ENCODE results near the gene LZTR1.

DNA sequence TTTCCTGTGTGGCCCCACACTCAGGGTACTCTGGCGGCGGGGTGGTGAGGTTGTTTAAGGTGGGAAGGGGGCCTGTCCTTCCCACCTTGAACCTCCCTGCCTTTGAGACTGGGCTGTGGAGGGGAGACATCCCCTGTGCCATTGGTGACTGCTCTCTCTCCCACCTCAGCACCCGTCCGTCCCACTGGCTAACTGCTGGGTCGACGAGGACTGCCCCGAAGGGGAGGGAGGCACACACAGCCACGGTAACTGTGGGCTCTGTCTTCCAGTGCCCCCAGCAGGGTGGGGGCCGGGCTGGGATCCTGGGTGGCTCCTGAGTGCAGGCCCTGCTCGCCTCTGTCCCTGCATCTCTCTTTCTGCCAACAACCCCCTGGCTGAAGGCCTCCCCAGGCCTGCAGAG lies 40.4 kb downstream of the LZTR1 start:
- TF ChIP-seq BHLHE40 (IDR thresholded peaks at IDR 0.05; ENCODE audit: low read depth, low read length), result no peak
- TF ChIP-seq, protein P1, sequence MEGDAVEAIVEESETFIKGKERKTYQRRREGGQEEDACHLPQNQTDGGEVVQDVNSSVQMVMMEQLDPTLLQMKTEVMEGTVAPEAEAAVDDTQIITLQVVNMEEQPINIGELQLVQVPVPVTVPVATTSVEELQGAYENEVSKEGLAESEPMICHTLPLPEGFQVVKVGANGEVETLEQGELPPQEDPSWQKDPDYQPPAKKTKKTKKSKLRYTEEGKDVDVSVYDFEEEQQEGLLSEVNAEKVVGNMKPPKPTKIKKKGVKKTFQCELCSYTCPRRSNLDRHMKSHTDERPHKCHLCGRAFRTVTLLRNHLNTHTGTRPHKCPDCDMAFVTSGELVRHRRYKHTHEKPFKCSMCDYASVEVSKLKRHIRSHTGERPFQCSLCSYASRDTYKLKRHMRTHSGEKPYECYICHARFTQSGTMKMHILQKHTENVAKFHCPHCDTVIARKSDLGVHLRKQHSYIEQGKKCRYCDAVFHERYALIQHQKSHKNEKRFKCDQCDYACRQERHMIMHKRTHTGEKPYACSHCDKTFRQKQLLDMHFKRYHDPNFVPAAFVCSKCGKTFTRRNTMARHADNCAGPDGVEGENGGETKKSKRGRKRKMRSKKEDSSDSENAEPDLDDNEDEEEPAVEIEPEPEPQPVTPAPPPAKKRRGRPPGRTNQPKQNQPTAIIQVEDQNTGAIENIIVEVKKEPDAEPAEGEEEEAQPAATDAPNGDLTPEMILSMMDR (IDR thresholded peaks at IDR 0.05), result no peak
- no peak for TF ChIP-seq MAZ (IDR thresholded peaks at IDR 0.05; ENCODE audit: borderline replicate concordance, low read depth, low read length)
- TF ChIP-seq POLR2A (IDR thresholded peaks at IDR 0.05; ENCODE audit: low read length), result no peak
- TF ChIP-seq ZSCAN20 (CRISPR knock-in tag; IDR thresholded peaks at IDR 0.05), result no peak
- TF ChIP-seq RFX5 (IDR thresholded peaks at IDR 0.05), result no peak
- TF ChIP-seq, protein P2, sequence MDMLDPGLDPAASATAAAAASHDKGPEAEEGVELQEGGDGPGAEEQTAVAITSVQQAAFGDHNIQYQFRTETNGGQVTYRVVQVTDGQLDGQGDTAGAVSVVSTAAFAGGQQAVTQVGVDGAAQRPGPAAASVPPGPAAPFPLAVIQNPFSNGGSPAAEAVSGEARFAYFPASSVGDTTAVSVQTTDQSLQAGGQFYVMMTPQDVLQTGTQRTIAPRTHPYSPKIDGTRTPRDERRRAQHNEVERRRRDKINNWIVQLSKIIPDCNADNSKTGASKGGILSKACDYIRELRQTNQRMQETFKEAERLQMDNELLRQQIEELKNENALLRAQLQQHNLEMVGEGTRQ (IDR thresholded peaks at IDR 0.05), result no peak
- TF ChIP-seq HDAC2 (IDR thresholded peaks at IDR 0.05), result no peak

All from A549 (cell line).